Globus pallidus (tissue), 1 donor: ENCODE data around the gene PDIA6.

Experiments
- DNase-seq: peaks from one replicate; pipeline ENCODE4 v3.0.0-alpha.2; 2015; ENCODE audit warnings: low spot score

The PDIA6 gene

DNA sequence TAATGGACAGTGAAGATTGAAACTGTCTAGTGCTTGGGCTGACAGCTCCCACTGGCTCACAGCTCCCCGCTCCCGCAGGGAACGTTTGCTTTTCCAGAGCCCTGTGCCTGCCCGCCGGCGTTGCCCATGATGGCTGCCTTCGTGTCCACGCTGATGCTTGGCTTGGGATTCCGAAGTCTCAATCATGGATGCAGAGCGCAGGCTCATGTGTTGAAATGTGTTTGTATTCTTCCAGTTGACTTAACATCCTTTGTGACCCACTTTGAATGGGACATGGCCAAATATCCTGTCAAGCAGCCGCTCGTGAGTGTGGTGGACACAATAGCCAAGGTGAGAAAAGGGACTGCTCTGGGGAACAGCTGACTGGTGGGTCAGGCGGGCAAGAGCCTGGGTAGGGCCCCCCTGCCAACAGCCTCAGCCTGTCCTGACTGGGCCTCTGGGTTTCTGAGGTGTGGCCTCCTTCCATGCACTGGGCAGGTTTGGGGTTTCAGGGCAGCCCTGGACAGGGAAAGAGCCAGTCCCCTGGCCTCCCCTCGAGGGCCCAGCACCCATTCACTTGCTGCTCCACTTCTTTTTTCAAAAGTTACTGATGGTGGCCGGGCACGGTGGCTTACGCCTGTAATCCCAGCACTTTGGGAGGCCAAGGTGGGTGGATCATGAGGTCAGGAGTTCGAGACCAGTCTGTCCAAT, 48.3 kb downstream of the PDIA6 start:
- no peak for DNase-seq

DNA sequence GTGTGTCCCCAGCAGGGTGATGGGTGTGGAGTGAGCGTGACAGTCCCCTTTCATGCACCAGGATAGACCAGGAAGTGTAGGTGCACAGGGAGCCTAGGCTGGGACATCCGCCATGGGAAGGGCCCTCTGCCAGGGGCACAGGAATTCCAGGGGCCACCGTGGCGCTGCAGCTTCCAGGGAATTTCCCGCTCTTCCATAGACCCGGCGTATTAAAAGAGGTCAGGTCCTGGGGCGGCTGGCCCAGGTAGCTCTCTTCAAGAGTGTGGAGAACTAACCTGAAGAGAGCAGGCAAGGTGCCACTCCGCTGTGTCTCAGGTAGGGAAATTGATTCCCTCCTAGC, 49.2 kb downstream of the PDIA6 start:
- no peak for DNase-seq

DNA sequence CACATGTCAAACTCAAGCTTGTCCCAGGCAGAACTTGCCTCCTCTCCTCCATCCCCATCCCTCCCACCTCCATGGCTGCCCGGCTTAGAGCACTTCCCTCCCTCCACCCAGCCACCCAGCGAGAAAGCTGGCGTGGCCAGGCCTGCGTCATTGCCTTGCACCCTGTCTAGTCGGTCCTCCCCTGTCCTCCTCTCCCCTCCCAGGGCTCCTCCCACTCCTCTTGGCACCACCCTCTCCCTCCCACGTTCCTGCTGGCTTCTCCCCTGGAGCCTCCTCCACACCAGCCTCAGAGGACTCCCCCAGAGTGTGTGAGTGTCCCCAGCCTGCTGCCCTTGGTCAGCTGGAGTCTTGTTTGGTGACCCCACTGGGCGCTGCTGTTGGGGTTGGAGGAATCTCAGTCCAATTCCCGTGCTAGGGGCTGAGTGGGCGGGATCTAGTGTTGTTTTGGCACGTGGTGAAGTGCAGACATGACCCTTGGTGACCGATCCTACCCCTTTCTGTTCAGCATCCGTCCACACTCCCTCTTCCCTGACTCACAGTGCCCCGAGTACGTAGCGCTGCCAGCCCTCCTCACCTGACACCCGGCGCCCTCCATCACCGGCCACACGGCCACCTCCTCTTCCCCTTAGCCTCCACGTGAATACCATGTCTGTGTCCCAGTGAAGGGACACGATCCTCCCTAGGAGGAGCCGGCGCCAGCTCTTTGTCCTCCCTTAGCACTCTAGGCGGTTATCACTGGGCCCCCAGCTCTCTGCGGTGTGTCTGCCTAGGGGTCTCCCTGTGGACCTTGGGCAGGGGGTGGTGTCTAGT, 49.7 kb downstream of the PDIA6 start:
- DNase-seq, result no peak

DNA sequence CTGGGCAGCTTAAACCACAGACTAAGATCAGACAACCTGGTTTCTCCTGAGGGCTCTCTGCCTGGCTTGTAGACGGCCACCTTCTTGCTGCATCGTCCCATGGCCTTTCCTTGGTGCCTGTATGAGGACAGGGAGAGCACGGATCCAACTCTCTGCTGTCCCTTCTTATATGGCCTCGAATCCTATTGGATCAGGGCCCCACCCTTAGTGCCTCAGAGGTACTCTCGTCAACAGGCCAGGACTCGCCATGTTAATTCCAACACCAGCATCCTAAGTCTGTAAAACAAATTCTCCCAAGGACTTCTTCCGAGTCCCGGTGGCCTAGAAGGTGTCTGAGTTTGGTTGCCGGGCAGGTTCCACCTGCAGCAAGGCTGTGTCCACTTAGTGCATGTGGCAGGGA, 51.0 kb downstream of the PDIA6 start:
- no peak for DNase-seq

DNA sequence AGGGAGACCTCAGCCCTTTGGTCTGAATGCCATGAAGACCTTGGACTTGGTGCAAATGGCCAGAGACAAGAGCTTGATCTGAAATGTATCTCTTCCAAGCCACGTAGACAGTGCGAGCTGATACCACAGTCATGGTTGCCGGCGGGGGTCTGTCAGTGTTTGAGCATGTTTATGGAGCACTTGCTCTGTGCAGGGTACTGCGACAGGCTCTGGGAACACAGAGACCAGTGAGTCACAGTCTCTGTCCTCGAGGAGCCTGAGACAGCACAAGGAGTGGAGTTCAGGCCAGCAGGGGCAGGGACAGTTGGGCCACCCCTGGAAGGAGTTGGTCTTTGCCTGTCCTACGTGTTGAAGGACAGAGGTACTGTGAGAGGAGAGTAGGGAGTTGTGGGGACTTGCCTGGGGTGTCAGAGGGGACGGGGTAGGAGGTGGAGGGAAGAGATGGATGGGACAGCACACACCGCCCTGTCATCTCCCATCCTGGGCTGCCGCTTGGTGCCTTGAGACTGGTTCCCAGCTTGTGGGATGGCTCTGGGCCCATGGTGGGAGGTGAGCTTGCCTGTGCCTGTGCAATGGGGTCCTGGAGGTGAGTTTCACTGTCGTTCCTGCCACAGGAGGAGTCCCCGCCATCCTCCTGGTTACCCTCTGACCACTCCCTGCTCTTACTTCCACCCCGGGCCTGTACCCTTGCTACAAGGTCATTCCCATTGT, 51.6 kb downstream of the PDIA6 start:
- no peak for DNase-seq

DNA sequence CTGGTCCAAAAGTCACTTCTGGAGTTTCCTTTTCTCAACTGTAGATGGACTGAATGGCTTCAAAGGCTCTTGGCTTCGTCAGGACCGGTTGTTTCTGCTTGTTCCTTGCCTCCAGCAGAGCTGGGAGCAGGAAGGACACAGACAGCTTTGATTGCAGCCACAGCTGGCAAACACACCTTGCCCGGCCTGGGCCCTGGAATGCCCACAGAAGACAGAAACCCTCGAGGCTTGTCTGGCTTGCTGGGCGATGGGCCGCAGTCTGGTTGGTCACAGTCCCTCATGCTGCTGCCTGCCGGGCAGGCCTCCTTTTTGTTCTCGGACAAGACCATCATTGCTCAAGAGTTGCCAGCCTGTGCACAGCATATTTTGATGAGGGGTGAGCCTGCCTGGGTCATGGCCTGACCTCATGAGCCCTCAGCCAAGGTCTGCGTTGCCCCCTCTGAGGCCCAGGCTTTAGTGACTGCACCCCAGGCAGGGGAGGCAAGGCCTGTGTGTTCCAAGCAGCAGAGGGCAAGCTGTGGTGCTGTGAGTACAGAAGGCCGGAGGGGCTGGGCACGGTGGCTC, 53.4 kb downstream of the PDIA6 start:
- DNase-seq, result no peak

DNA sequence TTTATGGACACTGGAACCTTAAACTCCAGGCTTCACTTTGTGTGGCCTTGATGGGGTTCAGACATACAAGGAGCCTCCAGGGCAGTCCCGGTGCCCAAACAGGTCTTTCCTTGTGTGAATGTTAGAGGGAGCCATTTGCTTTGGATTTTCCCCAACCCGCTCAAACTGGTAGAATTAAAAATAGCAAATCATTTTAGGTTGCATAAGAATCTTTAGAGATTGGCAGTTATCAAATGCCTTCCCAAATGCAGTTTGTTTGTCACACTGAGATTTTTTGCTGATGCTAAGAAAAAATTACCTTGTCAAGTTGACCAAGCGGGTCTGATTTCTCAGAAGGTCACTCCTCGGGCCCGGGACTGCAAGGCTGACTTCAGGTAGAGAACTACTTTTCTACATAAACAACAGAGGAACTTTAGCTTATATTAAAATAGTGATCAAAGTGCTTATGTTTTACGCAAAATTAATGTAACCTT, 54.7 kb downstream of the PDIA6 start:
- DNase-seq, result no peak

DNA sequence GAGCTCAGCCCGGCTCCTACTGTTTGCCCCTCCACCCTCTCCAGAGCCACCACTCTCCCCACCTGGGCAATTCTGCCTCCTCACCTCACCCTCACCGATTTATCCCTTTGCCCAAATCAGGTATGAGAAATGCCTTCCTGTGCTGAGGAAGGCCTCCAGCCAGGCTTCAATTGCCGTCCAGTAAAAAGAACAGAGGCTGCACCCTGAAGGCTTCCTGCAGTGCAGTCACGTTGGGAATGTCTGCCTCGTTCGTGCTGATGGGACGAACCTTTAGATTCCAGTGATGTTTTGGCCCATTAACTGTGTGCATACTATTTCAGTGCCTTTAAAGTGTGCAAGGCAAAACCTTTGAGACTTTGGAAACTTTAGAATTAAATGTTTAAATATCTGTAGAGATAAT, 57.0 kb downstream of the PDIA6 start:
- DNase-seq, result no peak

DNA sequence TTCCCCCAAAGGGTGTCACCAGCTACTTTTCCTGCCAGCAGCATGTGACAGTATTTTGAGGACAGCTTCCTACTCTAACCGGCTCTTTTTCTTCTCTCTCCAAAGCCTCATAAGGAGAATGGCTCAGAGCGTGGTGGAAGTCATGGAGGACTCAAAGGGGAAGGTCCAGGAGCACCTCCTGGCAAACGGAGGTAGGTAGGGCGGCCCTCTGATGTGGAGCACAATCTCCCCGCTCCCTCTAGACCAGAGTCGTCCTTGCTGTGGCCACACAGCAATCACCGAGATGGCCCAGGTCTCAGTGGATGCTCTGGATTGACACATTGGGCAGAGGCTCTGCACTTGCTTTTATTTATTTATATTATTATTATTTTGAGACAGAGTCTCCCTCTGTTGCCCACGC, 58.7 kb downstream of the PDIA6 start:
- DNase-seq, result no peak

DNA sequence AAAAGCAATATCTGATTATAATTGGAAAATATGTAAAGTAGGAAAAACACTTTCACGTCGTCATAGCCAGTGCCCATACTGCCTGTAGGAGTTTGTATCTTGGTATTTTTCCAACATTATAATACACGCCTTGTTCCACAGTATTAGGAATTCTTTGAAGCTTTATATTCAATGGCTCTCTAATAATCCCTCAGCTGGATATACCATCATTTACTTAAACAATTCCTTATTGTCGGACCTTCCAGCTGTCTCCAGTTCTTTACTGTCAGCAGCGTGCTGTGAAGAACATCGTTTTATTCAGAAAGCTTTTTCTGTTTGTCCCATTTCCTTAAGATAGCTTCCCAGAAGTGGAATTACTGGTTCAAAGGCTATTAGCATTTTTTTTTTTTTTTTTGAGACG, 59.4 kb downstream of the PDIA6 start:
- DNase-seq, result no peak

DNA sequence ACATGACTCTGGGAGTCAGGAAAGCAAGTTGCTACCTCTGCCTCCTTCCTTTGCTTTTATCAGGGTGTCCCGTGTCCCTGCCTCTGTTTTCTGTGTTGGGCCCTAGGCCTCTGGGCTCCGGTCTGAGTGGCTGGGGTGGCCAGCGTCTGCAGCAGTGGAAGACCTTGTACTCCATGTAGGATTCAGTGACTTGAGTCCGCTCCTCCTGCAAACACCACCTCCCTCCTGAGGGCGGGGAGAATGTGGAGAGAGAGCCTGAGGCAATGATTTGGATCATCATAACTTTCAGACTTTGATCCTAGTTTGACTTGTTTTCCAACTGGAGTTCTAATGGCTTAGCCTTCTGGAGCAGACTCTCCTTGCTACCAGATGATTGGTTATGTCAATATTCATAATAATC, 60.3 kb downstream of the PDIA6 start:
- no peak for DNase-seq

DNA sequence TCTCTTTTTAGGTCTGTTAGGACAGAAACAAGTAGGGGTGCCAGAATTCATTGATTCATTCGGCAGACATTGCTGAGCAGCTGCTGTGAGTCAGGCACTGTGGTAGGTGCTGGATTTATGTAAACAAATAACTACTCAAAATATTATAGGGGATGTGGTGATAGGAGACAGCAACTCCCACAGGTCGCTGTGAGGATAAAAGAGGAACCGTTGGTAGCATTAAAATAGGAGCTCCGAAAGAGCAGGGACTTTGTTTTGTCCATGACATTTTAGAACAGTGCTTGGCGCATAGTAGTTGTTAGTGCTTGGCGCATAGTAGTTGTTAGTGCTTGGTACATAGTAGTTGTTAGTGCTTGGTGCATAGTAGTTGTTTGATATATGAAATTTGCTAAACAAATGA, 62.0 kb downstream of the PDIA6 start:
- no peak for DNase-seq

DNA sequence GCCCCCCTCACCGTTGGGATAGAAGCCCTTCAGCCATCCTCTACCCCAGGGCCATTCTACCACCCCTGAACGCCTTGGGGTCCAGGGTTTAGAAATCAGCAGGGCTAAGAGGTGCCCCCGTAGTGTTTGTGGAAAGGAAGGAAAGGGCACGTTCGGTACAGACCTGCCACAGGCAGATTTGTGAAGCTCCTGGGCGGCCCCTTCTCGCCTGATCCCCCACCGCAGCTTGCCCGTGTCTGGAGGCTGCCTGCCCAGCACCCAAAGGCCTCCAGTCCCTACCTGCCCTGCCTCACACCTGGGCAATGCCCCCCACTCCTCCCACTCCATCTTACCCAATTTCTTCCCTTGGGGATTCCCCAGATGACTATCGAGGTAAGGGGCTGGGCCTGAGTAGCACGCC, 69.9 kb downstream of the PDIA6 start:
- no peak for DNase-seq

DNA sequence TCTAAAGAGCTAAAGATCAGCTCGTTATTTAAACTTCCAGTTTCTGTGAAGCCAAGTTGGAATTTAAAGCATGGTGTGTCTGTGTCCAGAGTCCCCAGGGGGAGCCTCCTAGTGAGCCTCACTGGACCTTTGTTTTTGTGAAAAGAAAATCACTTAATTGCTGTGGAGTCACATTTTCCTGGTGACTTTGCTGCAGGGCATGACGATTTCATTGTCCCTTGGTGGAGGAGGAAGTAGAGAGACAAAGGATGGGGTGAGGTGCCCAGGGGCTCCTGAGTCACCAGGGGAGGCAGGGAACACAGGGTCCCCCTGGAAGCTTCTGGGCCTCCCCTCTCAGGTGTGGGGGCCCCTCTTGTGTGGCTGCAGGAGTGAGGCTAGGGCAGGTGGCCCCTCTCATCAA, 71.4 kb downstream of the PDIA6 start:
- DNase-seq, result no peak

DNA sequence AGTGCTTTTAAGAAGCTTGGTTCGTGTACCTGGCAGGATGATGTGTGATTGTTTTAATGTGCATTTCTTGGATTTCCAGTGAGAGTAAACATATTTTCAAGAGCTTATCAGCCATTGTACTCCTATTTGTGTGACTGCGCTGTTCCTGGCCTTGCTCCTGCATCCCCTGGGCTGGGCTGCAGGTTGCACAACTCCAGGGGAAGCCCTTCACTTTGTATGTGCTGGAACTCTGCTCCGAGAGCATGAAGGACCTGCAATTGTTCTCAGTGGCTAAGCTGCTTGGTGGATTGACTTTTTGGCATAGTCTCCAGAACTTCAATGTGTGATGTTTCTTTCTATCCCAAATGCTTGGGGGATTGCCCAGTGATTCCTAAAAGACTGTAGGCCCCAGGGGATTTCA, 72.4 kb downstream of the PDIA6 start:
- DNase-seq, result no peak

DNA sequence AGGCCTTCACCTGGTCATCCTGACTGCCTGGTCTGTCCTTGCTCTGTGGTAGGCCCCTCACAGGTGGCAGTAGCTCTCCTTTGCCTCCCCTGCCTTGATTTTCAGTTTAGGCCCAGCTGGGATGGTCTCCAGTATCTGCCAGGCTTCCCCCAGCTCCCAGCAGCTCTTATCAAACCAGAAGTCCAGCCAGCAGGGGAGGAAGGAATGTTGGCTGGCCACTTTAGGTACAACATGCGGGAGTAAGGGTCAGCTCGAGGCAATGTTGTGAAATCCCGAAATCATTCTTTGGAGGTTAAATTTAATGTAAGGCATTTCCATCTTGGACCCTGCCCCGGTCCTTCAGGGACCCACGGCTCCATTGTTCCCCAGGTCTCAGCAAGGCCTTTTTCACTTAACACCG, 74.4 kb downstream of the PDIA6 start:
- no peak for DNase-seq

DNA sequence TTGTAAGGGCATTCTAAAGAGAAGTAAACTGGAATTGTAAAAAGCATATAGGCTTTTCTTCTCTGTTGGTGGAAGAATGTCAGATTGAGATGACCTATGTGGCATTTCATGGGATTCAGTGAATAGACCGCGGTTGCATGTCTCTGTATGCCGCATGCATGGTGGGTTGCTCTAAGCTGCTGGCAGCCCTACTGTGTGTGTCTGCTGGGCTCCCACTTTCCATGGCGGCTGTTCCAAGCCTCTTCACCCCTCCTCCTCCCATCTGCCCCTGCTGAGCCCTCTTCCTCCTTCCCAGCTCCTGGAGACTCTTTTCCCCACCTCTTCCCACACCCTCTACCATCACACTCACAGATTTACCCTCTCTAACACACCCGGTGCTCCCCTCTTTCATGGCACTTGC, 78.6 kb downstream of the PDIA6 start:
- no peak for DNase-seq

DNA sequence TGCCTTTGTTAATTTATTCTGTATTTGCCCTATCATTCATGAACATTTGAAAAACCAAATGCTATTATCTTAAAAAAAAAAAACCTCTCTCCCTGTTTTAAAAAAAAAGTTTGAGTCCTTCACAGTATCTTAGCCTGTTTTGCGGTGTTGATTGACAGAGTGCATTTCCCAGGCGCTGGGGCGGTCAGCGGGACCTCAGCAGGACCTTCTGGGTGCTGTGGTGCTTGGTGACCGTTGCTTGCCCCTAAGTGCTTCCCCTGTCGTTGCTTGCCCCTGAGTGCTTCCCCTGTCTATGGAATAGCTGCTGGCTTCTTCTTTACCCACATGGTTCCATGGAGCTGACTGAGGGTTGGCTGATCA, 79.0 kb downstream of the PDIA6 start:
- no peak for DNase-seq
